Karpas-422 (cell line): ENCODE data around the gene LIMK1. TPM values are rescaled to one million over a fixed set of nuclear protein-coding genes. Genes with fewer than 3 reads are reported as not detected.
A peak's percentile ranks its signal among the peaks of the same experiment; 100 is the strongest.
"Not testable (repeated sequence)": the region's sequence is repeated elsewhere in the genome, so short reads cannot be mapped to it uniquely, and the experiment has no call there.

Experiments used
- DNase-seq: peaks from one replicate; pipeline ENCODE4 v3.0.0-alpha.2; 2015
- H2AFZ ChIP-seq: fragments of 200-600 bp; sonication (generic); 2 replicates; pipeline ENCODE4 v1.6.1; 2014; ENCODE audit warnings: antibody characterized with exemption, low read length, mixed read lengths
- H3K27ac ChIP-seq: fragments of 200-600 bp; sonication (generic); 2 replicates; pipeline ENCODE4 v1.5.1; 2014; ENCODE audit warnings: mild to moderate bottlenecking, low read length, moderate library complexity
- H3K27me3 ChIP-seq: fragments of 200-600 bp; sonication (generic); 2 replicates; pipeline ENCODE4 v1.6.1; 2014; ENCODE audit warnings: low read length, mixed read lengths
- H3K36me3 ChIP-seq: fragments of 200-600 bp; sonication (generic); 2 replicates; pipeline ENCODE4 v1.6.1; 2014; ENCODE audit warnings: low read length, mixed read lengths; ENCODE audit not compliant: insufficient read depth
- H3K4me1 ChIP-seq: fragments of 200-600 bp; sonication (generic); 2 replicates; pipeline ENCODE4 v1.6.1; 2014; ENCODE audit warnings: mild to moderate bottlenecking, low read length, mixed read lengths
- H3K4me2 ChIP-seq: fragments of 200-600 bp; sonication (generic); 2 replicates; pipeline ENCODE4 v1.6.1; 2014; ENCODE audit warnings: low read length, low read depth, mild to moderate bottlenecking; ENCODE audit not compliant: poor library complexity, severe bottlenecking
- H3K4me3 ChIP-seq: fragments of 200-600 bp; sonication (generic); 2 replicates; pipeline ENCODE4 v1.5.1; 2014; ENCODE audit warnings: mild to moderate bottlenecking, antibody characterized with exemption, low read length, mixed read lengths
- H3K79me2 ChIP-seq: fragments of 200-600 bp; sonication (generic); 2 replicates; pipeline ENCODE4 v1.6.1; 2014; ENCODE audit warnings: mild to moderate bottlenecking, low read length, mixed read lengths
- H3K9ac ChIP-seq: fragments of 200-600 bp; sonication (generic); 2 replicates; pipeline ENCODE4 v1.6.0; 2014; ENCODE audit warnings: low read length
- H3K9me2 ChIP-seq: fragments of 200-600 bp; sonication (generic), shearing (Covaris generic); replicated peaks from 2 replicates; pipeline ENCODE4 v1.6.0; 2014; ENCODE audit warnings: mild to moderate bottlenecking, low read length, moderate library complexity; ENCODE audit not compliant: insufficient read depth
- H3K9me3 ChIP-seq: fragments of 300-700, 200-600 bp; sonication (generic); 2 replicates; pipeline ENCODE4 v1.6.1; 2014; ENCODE audit warnings: low read length, mixed read lengths
- H4K20me1 ChIP-seq: fragments of 200-600 bp; sonication (generic); 2 replicates; pipeline ENCODE4 v1.6.1; 2014; ENCODE audit warnings: mild to moderate bottlenecking, antibody characterized with exemption, low read length, low read depth; ENCODE audit not compliant: insufficient read depth
- total RNA-seq: library from RNA; depleted of rRNA; stranded (reverse); fragments of >200 nt; shearing (Covaris generic); gene quantifications from 2 replicates; pipeline ENCODE4 v1.2.3, GENCODE V29; 2014; ENCODE audit warnings: low replicate concordance

LIMK1 gene
- total RNA-seq, 1 experiment from 2014 or later = 44.7 TPM

- Histone ChIP-seq H3K27ac (no peak overlapping the region), H3K4me2 (no peak overlapping the region), H2AFZ (no peak overlapping the region), H3K9me3 (no peaks in the 10 kb centered on the region), H3K9ac (no peak overlapping the region), H3K79me2 (no peaks in the 10 kb centered on the region), H3K4me1 (peaks cover 15% of the 10 kb centered on the region), H4K20me1 (peaks cover 10% of the 10 kb centered on the region; the same call in 1 of the 2 replicates), H3K9me2 (no peaks in the 10 kb centered on the region), H3K4me3 (no peak overlapping the region), H3K27me3 (no peaks in the 10 kb centered on the region), H3K36me3 (peaks cover 17% of the 10 kb centered on the region; the same call in 1 of the 2 replicates)
- no peak for DNase-seq
Observed at GRCh38 chr7:74116356-74116755, 32.8 kb downstream of the LIMK1 start.

- no peaks in the 10 kb centered on the region for H3K79me2 ChIP-seq
- H3K4me3 ChIP-seq = no peak overlapping the region
- H3K4me1 ChIP-seq = peaks cover 27% of the 10 kb centered on the region
- H4K20me1 ChIP-seq = peaks cover 10% of the 10 kb centered on the region; the same call in 1 of the 2 replicates
- H3K9me2 ChIP-seq = no peaks in the 10 kb centered on the region
- peaks cover 17% of the 10 kb centered on the region; the same call in 1 of the 2 replicates for H3K36me3 ChIP-seq
- H3K27ac ChIP-seq = 0 out of 2 replicates have a peak overlapping the region, but pooled peaks have one; percentile 86
- H2AFZ ChIP-seq = no peak overlapping the region
- DNase-seq = no peak
- no peaks in the 10 kb centered on the region for H3K9me3 ChIP-seq
- no peak overlapping the region for H3K4me2 ChIP-seq
- H3K9ac ChIP-seq = no peak overlapping the region
- no peaks in the 10 kb centered on the region for H3K27me3 ChIP-seq
Observed at GRCh38 chr7:74119831-74120230, 36.2 kb downstream of the LIMK1 start.

- peak overlapping the region; percentile 76 for H3K4me2 ChIP-seq
- H3K9me2 ChIP-seq = no peaks in the 10 kb centered on the region
- no peaks in the 10 kb centered on the region for H3K27me3 ChIP-seq
- H3K4me1 ChIP-seq = peaks cover 27% of the 10 kb centered on the region
- no peaks in the 10 kb centered on the region for H3K9me3 ChIP-seq
- no peak overlapping the region for H2AFZ ChIP-seq
- peak overlapping the region; percentile 51; the same call in 1 of the 2 replicates for H3K4me3 ChIP-seq
- peaks cover 10% of the 10 kb centered on the region; the same call in 1 of the 2 replicates for H4K20me1 ChIP-seq
- H3K79me2 ChIP-seq = no peaks in the 10 kb centered on the region
- DNase-seq = peak; percentile 97
- peak overlapping the region; percentile 58 for H3K9ac ChIP-seq
- H3K27ac ChIP-seq = peak overlapping the region; percentile 86
- H3K36me3 ChIP-seq = peaks cover 17% of the 10 kb centered on the region; the same call in 1 of the 2 replicates
Observed at GRCh38 chr7:74121401-74122249, 38.0 kb downstream of the LIMK1 start.

DNA sequence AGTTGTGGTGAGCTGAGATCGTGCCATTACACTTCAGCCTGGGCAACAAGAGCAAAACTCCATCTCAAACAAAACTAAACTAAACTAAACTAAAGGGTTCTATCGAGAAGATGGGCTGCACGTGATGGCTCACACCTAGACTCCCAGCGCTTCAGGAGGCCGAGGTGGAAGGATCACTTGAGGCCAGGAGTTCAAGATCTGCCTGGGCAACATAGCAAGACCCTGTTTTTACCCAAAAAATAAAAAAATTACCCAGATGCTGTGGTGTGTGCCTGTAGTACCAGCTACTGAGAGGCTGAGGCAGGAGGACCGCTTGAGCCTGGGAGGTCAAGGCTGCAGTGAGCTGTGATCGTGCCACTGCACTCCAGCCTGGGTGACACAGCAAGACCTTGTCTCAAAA is 40.3 kb downstream of the LIMK1 start:
- Histone ChIP-seq H3K36me3 (peaks cover 17% of the 10 kb centered on the region; the same call in 1 of the 2 replicates), H3K4me1 (peaks cover 27% of the 10 kb centered on the region), H4K20me1 (peaks cover 10% of the 10 kb centered on the region; the same call in 1 of the 2 replicates)
- not testable (repeated sequence) for H3K9me3 ChIP-seq, H2AFZ ChIP-seq, H3K9me2 ChIP-seq, DNase-seq, H3K79me2 ChIP-seq, H3K27ac ChIP-seq, H3K4me3 ChIP-seq, H3K9ac ChIP-seq, H3K4me2 ChIP-seq, H3K27me3 ChIP-seq

DNA sequence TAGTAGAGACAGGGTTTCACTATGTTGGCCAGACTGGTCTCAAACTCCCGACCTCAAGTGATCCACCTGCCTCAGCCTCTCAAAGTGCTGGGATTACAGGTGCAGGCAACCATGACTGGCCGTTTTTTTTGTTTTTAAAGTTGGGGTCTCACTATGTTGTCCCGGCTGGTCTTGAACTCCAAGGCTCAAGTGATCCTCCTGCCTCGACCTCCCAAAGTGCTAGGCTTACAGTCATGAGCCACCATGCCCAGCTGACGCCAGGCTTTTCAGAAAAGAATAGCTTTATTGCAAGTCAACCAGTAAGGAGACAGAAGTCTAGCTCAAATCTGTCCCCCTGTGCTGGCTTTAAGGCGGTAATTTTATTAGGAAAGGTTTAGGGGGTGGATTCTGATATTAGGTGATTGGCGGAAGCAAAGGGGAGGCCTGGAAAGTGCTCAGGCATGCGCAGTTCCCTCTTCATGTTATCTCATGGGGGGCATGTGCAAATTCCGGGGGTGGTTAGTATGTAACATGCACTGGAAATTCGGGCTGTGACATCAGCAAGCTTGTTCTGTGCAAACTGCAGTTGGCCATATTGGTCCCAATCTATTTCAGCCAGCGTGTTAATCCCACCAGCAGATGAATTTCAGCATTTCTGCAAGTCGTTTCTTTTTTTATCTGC is 42.7 kb downstream of the LIMK1 start:
- Histone ChIP-seq H3K4me2 (no peak overlapping the region), H3K36me3 (no peaks in the 10 kb centered on the region), H3K9ac (no peak overlapping the region), H3K27ac (no peak overlapping the region), H3K9me3 (no peaks in the 10 kb centered on the region), H2AFZ (no peak overlapping the region), H3K4me3 (no peak overlapping the region), H4K20me1 (no peaks in the 10 kb centered on the region; the same call in 1 of the 2 replicates), H3K4me1 (peaks cover 23% of the 10 kb centered on the region), H3K9me2 (no peaks in the 10 kb centered on the region), H3K79me2 (no peaks in the 10 kb centered on the region), H3K27me3 (no peaks in the 10 kb centered on the region)
- DNase-seq = no peak

- H4K20me1 ChIP-seq = no peaks in the 10 kb centered on the region
- H3K27me3 ChIP-seq = no peaks in the 10 kb centered on the region
- H3K9me3 ChIP-seq = no peaks in the 10 kb centered on the region
- peaks cover 11% of the 10 kb centered on the region for H3K4me1 ChIP-seq
- H3K27ac ChIP-seq = no peak overlapping the region
- H3K4me2 ChIP-seq = no peak overlapping the region
- no peaks in the 10 kb centered on the region for H3K9me2 ChIP-seq
- H3K79me2 ChIP-seq = no peaks in the 10 kb centered on the region
- H3K4me3 ChIP-seq = no peak overlapping the region
- DNase-seq = peak; percentile 54
- H3K36me3 ChIP-seq = no peaks in the 10 kb centered on the region
- no peak overlapping the region for H2AFZ ChIP-seq
- H3K9ac ChIP-seq = no peak overlapping the region
Observed at GRCh38 chr7:74129887-74130286, 46.3 kb downstream of the LIMK1 start.

- Histone ChIP-seq H3K4me2 (no peak overlapping the region), H2AFZ (no peak overlapping the region), H3K4me3 (no peak overlapping the region), H4K20me1 (no peaks in the 10 kb centered on the region), H3K79me2 (no peaks in the 10 kb centered on the region), H3K4me1 (peaks cover 11% of the 10 kb centered on the region), H3K27ac (no peak overlapping the region), H3K9me2 (no peaks in the 10 kb centered on the region), H3K9ac (no peak overlapping the region), H3K36me3 (no peaks in the 10 kb centered on the region), H3K27me3 (no peaks in the 10 kb centered on the region), H3K9me3 (no peaks in the 10 kb centered on the region)
- no peak for DNase-seq
Observed at GRCh38 chr7:74130518-74130917, 46.9 kb downstream of the LIMK1 start.

GRCh38 chr7:74134117-74134620 is 50.6 kb downstream of the LIMK1 start:
- H3K9ac ChIP-seq = no peak overlapping the region
- no peak overlapping the region for H3K4me3 ChIP-seq
- peaks cover 11% of the 10 kb centered on the region for H3K4me1 ChIP-seq
- no peak overlapping the region for H3K27ac ChIP-seq
- no peaks in the 10 kb centered on the region for H3K27me3 ChIP-seq
- no peak overlapping the region for H3K4me2 ChIP-seq
- no peak overlapping the region for H2AFZ ChIP-seq
- H3K79me2 ChIP-seq = no peaks in the 10 kb centered on the region
- H3K9me3 ChIP-seq = no peaks in the 10 kb centered on the region
- DNase-seq = no peak
- H3K36me3 ChIP-seq = no peaks in the 10 kb centered on the region
- no peaks in the 10 kb centered on the region for H4K20me1 ChIP-seq
- H3K9me2 ChIP-seq = no peaks in the 10 kb centered on the region
